Sigmoid colon (tissue), 4 donors: ENCODE results near the gene SMAD5.

Experiments used
- CTCF ChIP-seq, 4 experiments: fragments of 450-650 bp in 3 of 4; fragments of 200-600 bp in 1 of 4; IDR thresholded peaks; one replicate each; pipeline ENCODE4 v1.5.1; 2016 to 2019; ENCODE audit warnings: antibody characterized with exemption in 4 of 4, mild to moderate bottlenecking in 3 of 4, moderate library complexity in 2 of 4
- EP300 ChIP-seq, 4 donors: sonication (generic); formaldehyde crosslinking; IDR thresholded peaks; one replicate each; pipeline ENCODE4 v1.6.1; 2017; ENCODE audit warnings: antibody characterized with exemption in 4 of 4
- POLR2A ChIP-seq, 2 donors: fragments of 450-650 bp; IDR thresholded peaks; one replicate each; pipeline ENCODE4 v1.6.1; 2016; ENCODE audit warnings: antibody characterized with exemption in 2 of 2, mild to moderate bottlenecking in 2 of 2, moderate library complexity in 2 of 2

GRCh38 chr5:136166909-136167308 is 34.3 kb downstream of the SMAD5 start:
- TF ChIP-seq CTCF (IDR thresholded peaks at IDR 0.05) (no peak), POLR2A (IDR thresholded peaks at IDR 0.05) (no peak), EP300 (IDR thresholded peaks at IDR 0.05) (no peak)
